Activated CD8-positive, alpha-beta memory T cell treated with anti-CD3 and anti-CD28 coated beads for 36 hours (primary cell): ENCODE results near the gene NANOS3. TPM values are rescaled to one million over a fixed set of nuclear protein-coding genes. Genes with fewer than 3 reads are reported as not detected.
"Not testable (repeated sequence)": the region's sequence is repeated elsewhere in the genome, so short reads cannot be mapped to it uniquely, and the experiment has no call there.

ENCODE experiments used
- CTCF ChIA-PET: fragments of 350-600 bp; sonication (Branson Sonifier 250); formaldehyde crosslinking; loops from one replicate; lab custom pipeline; 2021; ENCODE audit warnings: antibody characterized with exemption; lab: Charles Lee
- POLR2A ChIA-PET: fragments of 350-600 bp; sonication (Branson Sonifier 250); formaldehyde crosslinking; loops from one replicate; lab custom pipeline; 2021; ENCODE audit warnings: antibody characterized with exemption; lab: Charles Lee
- total RNA-seq, 2 experiments: library from RNA; stranded (reverse); gene quantifications; one replicate each; pipeline ENCODE4 v1.2.3, GENCODE V29; 2021

Gene NANOS3
- total RNA-seq, 2 experiments from 2014 or later, result 0.92 to 2.1 TPM

GRCh38 chr19:13920940-13921747, 44.2 kb downstream of the NANOS3 start:
- ChIA-PET POLR2A (no interaction called here), CTCF (interaction anchor here (0.8 to 1.3 kb wide), 2 partner anchors 15 to 151 kb away, joined by 3 read pairs; partner anchors contain the start of genes BRME1, CC2D1A and MISP3)

GRCh38 chr19:13922118-13922517, 45.2 kb downstream of the NANOS3 start:
- CTCF ChIA-PET, result interaction anchor here (0.6 kb wide), 1 partner anchor 149 kb away, joined by 5 read pairs; no protein-coding TSS in a partner anchor
- POLR2A ChIA-PET, result not testable (repeated sequence)

- POLR2A ChIA-PET, result no interaction called here
- CTCF ChIA-PET, result no interaction called here
Observed at GRCh38 chr19:13923194-13923987, 46.5 kb downstream of the NANOS3 start.

GRCh38 chr19:13926010-13926409, 49.1 kb downstream of the NANOS3 start:
- ChIA-PET POLR2A (interaction anchor here (1.0 kb wide), 1 partner anchor 28 kb away, joined by 4 read pairs; no protein-coding TSS in a partner anchor), CTCF (interaction anchor here (1.3 kb wide), 1 partner anchor 27 kb away, joined by 3 read pairs; no protein-coding TSS in a partner anchor)

GRCh38 chr19:13926715-13927114, 49.8 kb downstream of the NANOS3 start:
- POLR2A ChIA-PET, result no interaction called here
- CTCF ChIA-PET, result no interaction called here

GRCh38 chr19:13929340-13929739, 52.4 kb downstream of the NANOS3 start:
- ChIA-PET CTCF (no interaction called here), POLR2A (no interaction called here)

GRCh38 chr19:13929956-13930355, 53.0 kb downstream of the NANOS3 start:
- ChIA-PET POLR2A (no interaction called here), CTCF (no interaction called here)

Other genes starting within 250 kb of the NANOS3 start
- gene MRI1, start 112.6 kb upstream of the NANOS3 start, total RNA-seq, result 10 to 100 TPM; 44.6 to 46.1 TPM
- gene C19orf53, start 102.7 kb upstream of the NANOS3 start, total RNA-seq, result 100 to 1,000 TPM; 142 to 148 TPM
- 1 to 10 TPM; 4.9 to 5.8 TPM for gene ZSWIM4, start 81.7 kb upstream of the NANOS3 start, total RNA-seq
- 1 to 10 TPM; 6.9 TPM for gene BRME1, start 29.0 kb downstream of the NANOS3 start, total RNA-seq
- 10 to 100 TPM; 29.4 to 30.5 TPM for gene CC2D1A, start 29.1 kb downstream of the NANOS3 start, total RNA-seq
- under 1 TPM in 1 of 2 experiments, not detected in 1; 0.21 TPM for gene PODNL1, start 61.3 kb downstream of the NANOS3 start, total RNA-seq
- 10 to 100 TPM; 59.9 to 65.3 TPM for gene DCAF15, start 75.4 kb downstream of the NANOS3 start, total RNA-seq
- gene RFX1, start 129.2 kb downstream of the NANOS3 start, total RNA-seq, result 10 to 100 TPM; 11.8 to 12.5 TPM
- gene RLN3, start 151.0 kb downstream of the NANOS3 start, total RNA-seq, result not detected
- gene IL27RA, start 154.6 kb downstream of the NANOS3 start, total RNA-seq, result 10 to 100 TPM; 60.1 to 61.1 TPM
- gene PALM3, start 184.9 kb downstream of the NANOS3 start, total RNA-seq, result not detected
- 1 to 10 TPM; 1.0 to 1.1 TPM for gene MISP3, start 195.7 kb downstream of the NANOS3 start, total RNA-seq
- gene C19orf67, start 208.6 kb downstream of the NANOS3 start, total RNA-seq, result not detected
- 10 to 100 TPM; 95.0 to 96.1 TPM for gene SAMD1, start 213.6 kb downstream of the NANOS3 start, total RNA-seq
- gene PRKACA, start 240.6 kb downstream of the NANOS3 start, total RNA-seq, result 10 to 100 TPM; 70.5 to 74.1 TPM